Epithelial cell of proximal tubule (primary cell): ENCODE measurements around the gene SUSD1. TPM values are rescaled to one million over a fixed set of nuclear protein-coding genes. Genes with fewer than 3 reads are reported as not detected.

ENCODE experiments used
- DNase-seq: peaks from one replicate; pipeline ENCODE4 v3.0.0-alpha.2; 2011; ENCODE audit warnings: low read depth
- H3K4me3 ChIP-seq: 2 replicates; pipeline ENCODE4 v1.5.1; 2011; ENCODE audit warnings: low read depth, mild to moderate bottlenecking, low read length
- total RNA-seq: library from RNA; depleted of rRNA; stranded (reverse); fragments of >200 nt; gene quantifications from 2 replicates; pipeline ENCODE4 v1.2.3, GENCODE V29; 2015
- TF ChIP-seq, protein P1 (sequence below): conservative IDR thresholded peaks from 2 replicates; pipeline ENCODE4 v1.5.1; 2012; ENCODE audit warnings: low read depth, mild to moderate bottlenecking, low read length

Gene SUSD1
- total RNA-seq, 1 donor from 2014 or later: 37.4 TPM

DNA sequence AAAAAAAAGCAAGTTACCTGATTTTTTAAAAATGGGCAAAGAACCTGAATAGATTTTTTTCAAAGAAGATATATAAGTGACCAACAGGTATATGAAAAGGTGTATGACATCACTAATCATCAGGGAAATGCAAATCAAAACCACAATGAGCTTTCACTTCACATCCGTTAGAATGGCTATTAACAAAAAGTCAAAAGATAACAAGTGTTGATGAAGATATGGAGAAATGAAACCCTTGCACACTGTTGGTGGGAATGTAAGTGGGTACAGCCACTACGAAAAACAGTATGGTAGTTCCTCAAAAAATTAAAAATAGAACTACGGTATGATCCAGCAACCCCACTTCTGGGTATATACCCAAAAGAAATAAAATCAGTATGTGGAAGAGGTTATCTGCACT is 143.7 kb downstream of the SUSD1 start:
- no peak overlapping the region for H3K4me3 ChIP-seq
- TF ChIP-seq, protein P1, sequence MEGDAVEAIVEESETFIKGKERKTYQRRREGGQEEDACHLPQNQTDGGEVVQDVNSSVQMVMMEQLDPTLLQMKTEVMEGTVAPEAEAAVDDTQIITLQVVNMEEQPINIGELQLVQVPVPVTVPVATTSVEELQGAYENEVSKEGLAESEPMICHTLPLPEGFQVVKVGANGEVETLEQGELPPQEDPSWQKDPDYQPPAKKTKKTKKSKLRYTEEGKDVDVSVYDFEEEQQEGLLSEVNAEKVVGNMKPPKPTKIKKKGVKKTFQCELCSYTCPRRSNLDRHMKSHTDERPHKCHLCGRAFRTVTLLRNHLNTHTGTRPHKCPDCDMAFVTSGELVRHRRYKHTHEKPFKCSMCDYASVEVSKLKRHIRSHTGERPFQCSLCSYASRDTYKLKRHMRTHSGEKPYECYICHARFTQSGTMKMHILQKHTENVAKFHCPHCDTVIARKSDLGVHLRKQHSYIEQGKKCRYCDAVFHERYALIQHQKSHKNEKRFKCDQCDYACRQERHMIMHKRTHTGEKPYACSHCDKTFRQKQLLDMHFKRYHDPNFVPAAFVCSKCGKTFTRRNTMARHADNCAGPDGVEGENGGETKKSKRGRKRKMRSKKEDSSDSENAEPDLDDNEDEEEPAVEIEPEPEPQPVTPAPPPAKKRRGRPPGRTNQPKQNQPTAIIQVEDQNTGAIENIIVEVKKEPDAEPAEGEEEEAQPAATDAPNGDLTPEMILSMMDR: no peak
- DNase-seq: no peak

DNA sequence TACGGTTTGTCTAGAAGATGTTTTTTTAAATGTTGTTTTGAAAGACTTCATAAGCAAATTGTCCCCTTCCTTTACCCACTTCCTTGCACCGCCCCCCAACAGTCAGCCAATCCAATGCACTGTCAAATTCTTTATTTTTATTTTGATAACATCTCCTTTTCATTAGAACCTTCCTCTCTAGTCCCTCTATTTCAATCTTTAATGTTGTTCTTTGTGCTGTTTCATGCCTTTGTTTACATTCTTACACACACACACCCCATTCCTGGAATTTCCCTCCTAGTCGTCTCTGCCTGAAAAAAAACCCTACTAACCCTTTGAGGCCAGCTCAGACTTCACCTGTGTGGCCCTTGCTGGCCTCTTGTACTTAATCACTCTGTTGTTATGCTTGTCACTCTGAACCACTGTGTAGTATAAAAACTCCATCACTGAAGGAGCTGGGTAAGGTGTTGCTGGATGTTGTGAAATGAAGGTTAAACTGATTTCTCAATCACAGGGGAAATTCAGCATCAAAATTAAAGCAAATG is 145.1 kb downstream of the SUSD1 start:
- DNase-seq: peak; percentile 92
- TF ChIP-seq, protein P1: no peak
- H3K4me3 ChIP-seq: no peak overlapping the region

DNA sequence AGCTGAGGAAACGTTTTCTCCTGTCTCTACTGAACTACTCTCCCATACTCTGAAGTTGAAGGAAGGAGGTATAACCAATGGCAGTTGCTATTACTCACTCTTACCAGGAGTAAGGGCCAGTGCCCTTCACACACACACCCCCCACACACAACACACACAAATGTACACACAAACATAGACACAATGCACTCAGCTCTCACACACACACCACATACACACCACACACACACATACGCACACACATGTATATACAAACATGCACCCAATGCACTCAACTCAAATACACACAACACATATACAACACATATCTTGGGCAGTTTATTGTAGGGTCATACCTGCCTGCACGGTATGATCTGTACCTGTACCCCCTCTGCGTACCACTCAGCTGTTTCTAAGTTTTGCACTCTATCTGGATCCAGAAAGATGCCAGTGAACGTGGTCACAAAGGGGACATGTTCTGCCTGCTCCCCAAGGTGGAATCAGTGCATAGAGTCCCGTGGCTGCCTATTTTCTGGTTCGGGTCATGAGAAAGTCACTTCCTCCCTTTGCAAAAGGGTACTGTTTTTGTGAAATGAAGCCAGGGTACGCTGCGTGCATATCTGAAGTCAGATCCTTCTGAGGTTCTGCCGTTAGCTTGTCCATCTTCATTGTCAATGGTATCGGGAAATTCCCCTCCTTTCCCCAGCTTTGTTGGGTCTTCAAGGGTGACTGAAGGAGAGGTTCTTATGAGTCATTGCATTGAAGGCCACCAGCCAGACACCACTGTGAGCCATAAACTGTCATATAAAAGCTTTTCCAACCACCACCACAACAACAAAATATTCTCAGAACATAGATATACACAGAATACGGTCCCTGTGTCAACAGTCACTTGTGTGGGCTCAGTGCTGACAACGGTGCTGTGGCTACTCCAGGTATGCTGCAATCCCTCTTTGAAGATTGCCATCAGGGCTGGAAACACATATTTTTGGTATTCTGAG is 146.6 kb downstream of the SUSD1 start:
- TF ChIP-seq, protein P1: no peak
- DNase-seq: no peak
- no peak overlapping the region for H3K4me3 ChIP-seq

DNA sequence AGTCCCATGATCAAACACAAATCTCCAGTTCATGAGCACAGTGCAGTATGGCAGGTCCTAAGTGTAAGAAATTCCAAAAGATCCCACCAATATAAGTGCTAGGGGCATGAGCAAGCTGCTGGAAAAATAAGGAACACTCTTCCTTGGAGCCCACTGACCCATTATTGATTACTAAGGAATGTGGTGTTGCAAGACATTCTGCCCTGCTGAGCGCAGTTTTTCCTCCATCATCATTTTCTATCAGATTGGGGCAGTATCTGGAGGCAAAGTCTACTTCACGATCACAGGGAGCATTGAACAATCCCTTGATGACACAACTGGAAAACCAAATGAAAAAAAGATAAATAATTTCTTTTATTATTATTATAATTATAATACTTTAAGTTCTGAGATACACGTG is 149.2 kb downstream of the SUSD1 start:
- TF ChIP-seq, protein P1: no peak
- no peak for DNase-seq
- H3K4me3 ChIP-seq: no peak overlapping the region

DNA sequence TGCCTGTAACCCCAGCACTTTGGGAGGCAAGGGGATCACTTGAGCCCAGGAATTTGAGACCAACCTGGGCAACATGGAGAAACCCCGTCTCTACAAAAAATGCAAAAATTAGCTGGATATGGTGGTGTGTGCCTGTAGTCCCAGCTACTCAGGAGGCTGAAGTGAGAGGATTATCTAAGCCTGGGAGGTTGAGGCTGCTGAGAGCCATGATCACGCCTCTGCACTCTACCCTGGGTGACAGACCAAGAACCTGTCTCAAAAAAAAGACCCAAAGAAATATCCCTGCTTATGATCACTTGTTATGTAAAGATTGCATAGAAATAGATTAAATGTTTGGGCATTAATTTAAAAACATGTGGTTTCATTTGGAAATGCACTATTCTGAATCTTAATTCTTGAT is 153.4 kb downstream of the SUSD1 start:
- TF ChIP-seq, protein P1: no peak
- no peak overlapping the region for H3K4me3 ChIP-seq
- DNase-seq: no peak

DNA sequence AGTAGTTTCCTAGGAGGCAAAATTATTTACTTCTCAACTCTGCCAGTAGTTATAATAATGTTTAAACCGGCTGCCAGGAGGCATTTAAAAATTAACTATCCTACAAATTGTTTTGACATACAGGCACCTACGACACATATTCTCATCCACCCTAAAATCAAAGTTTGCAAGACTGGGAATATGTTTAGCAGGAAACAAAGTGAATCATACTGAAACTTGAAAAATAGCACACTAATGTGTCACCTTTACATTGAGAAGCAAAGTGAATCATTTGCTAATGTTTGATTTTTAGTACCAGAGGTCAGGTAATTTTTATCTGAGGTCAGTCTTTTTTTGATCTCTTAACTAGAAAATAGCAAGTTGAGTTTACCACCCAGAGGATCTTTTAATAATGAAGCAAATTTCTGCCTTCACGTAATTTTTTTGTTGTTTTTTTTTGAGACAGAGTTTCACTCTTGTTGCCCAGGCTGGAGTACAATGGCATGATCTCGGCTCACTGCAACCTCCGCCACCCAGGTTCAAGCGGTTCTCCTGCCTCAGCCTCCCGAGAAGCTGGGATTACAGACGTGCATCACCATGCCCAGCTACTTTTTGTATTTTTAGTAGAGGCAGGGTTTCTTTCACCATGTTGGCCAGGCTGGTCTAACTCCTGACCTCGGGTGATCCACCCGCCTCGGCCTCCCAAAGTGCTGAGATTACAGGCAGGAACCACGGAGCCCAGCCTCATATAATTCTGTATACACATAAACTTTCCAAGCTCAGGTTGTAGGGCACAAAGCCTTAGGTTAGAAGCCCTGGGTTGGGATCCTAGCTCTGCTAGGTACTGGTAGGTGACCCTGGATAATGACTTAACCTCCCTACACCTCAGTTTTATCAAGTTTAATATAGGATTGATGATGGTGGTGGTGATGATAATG is 154.2 kb downstream of the SUSD1 start:
- DNase-seq: peak; percentile 99
- H3K4me3 ChIP-seq: no peak overlapping the region
- TF ChIP-seq, protein P1: no peak
